GM23338 (cell line): Measurements from ENCODE around the gene RPL29. TPM values are rescaled to one million over a fixed set of nuclear protein-coding genes. Genes with fewer than 3 reads are reported as not detected.

Experiments
- ATAC-seq: fragments of 200-7000 bp; cut with Tn5 transposase; 3 replicates; pipeline ENCODE4 v1.9.1; 2020
- DNase-seq: peaks from one replicate; pipeline ENCODE4 v3.0.0-alpha.2; 2015; ENCODE audit warnings: low spot score
- H2AFZ ChIP-seq: fragments of 200-600 bp; sonication (generic); 2 replicates; pipeline ENCODE4 v1.8.0; 2016; ENCODE audit warnings: antibody characterized with exemption, mild to moderate bottlenecking, moderate library complexity
- H3F3A ChIP-seq: fragments of 200-600 bp; sonication (generic); replicated peaks from 2 replicates; pipeline ENCODE4 v1.8.0; 2017; ENCODE audit warnings: antibody characterized with exemption, mixed run types, low read depth
- H3K27ac ChIP-seq: fragments of 200-600 bp; sonication (generic); 2 replicates; pipeline ENCODE4 v1.6.1; 2016; ENCODE audit warnings: low read depth
- H3K27me3 ChIP-seq: fragments of 200-600 bp; sonication (generic); 2 replicates; pipeline ENCODE4 v1.8.0; 2016; ENCODE audit warnings: mild to moderate bottlenecking, mixed run types, moderate library complexity; ENCODE audit not compliant: insufficient read depth
- H3K36me3 ChIP-seq: fragments of 200-600 bp; sonication (generic); 2 replicates; pipeline ENCODE4 v1.8.0; 2016; ENCODE audit warnings: mild to moderate bottlenecking; ENCODE audit not compliant: insufficient read depth
- H3K4me1 ChIP-seq: fragments of 200-600 bp; sonication (generic); 2 replicates; pipeline ENCODE4 v1.8.0; 2016; ENCODE audit warnings: mild to moderate bottlenecking, moderate library complexity; ENCODE audit not compliant: insufficient read depth
- H3K4me2 ChIP-seq: fragments of 200-600 bp; sonication (generic); 2 replicates; pipeline ENCODE4 v1.7.1; 2017; ENCODE audit warnings: mixed run types
- H3K4me3 ChIP-seq: fragments of 200-600 bp; sonication (generic); 2 replicates; pipeline ENCODE4 v1.6.1; 2016; ENCODE audit warnings: mixed run types
- H3K79me2 ChIP-seq: fragments of 200-600 bp; sonication (generic); replicated peaks from 2 replicates; pipeline ENCODE4 v1.8.0; 2017; ENCODE audit warnings: mild to moderate bottlenecking; ENCODE audit not compliant: insufficient read depth
- H3K9me2 ChIP-seq: fragments of 200-600 bp; sonication (generic); 2 replicates; pipeline ENCODE4 v1.8.0; 2017; ENCODE audit not compliant: insufficient read depth
- H4K20me1 ChIP-seq: fragments of 200-600 bp; sonication (generic); replicated peaks from 2 replicates; pipeline ENCODE4 v1.8.0; 2017; ENCODE audit warnings: mild to moderate bottlenecking; ENCODE audit not compliant: insufficient read depth
- H3K27ac Mint-ChIP-seq: 2 replicates; pipeline ENCODE4 v1.8.0; 2020; ENCODE audit warnings: inconsistent platforms, mild to moderate bottlenecking, moderate library complexity, mixed read lengths
- H3K27me3 Mint-ChIP-seq: 3 replicates; pipeline ENCODE4 v1.8.0; 2022; ENCODE audit warnings: low read depth, mild to moderate bottlenecking, moderate library complexity, mixed read lengths, inconsistent platforms; ENCODE audit not compliant: insufficient read depth, poor library complexity
- H3K36me3 Mint-ChIP-seq: 3 replicates; pipeline ENCODE4 v1.8.0; 2021; ENCODE audit warnings: low read depth, mild to moderate bottlenecking, inconsistent platforms, moderate library complexity, mixed read lengths
- H3K4me1 Mint-ChIP-seq: 3 replicates; pipeline ENCODE4 v1.8.0; 2020; ENCODE audit warnings: mild to moderate bottlenecking, inconsistent platforms, mixed read lengths
- H3K4me3 Mint-ChIP-seq: 3 replicates; pipeline ENCODE4 v1.8.0; 2021; ENCODE audit warnings: moderate library complexity, mild to moderate bottlenecking, inconsistent platforms, mixed read lengths
- H3K9me3 Mint-ChIP-seq: 3 replicates; pipeline ENCODE4 v1.8.0; 2020; ENCODE audit warnings: moderate library complexity, mild to moderate bottlenecking, inconsistent platforms, mixed read lengths
- CREB1 ChIP-seq: fragments of 250-450 bp; sonication (Bioruptor Pico); IDR thresholded peaks from 2 replicates; pipeline ENCODE4 v1.5.0; 2020; ENCODE audit warnings: low read depth, mild to moderate bottlenecking, moderate library complexity
- CTCF ChIP-seq, 2 experiments: fragments of 200-600 bp in 1 of 2; sonication (generic) in 1 of 2; conservative IDR thresholded peaks; 2 replicates each; pipeline versions ENCODE4 v1.5.1 to v1.6.1; 2016 to 2017; ENCODE audit warnings: antibody characterized with exemption in 2 of 2, low read depth in 2 of 2, mild to moderate bottlenecking in 2 of 2, moderate library complexity in 1 of 2
- ETS1 ChIP-seq: IDR thresholded peaks from 2 replicates; pipeline ENCODE4 v1.6.1; 2016; ENCODE audit warnings: antibody characterized with exemption
- EZH2 ChIP-seq: fragments of 200-600 bp; sonication (generic); IDR thresholded peaks from one replicate; pipeline ENCODE4 v1.8.0; 2017; ENCODE audit warnings: antibody characterized with exemption, mild to moderate bottlenecking, low read depth; ENCODE audit not compliant: unreplicated experiment
- EZH2phosphoT487 ChIP-seq: fragments of 200-600 bp; sonication (generic); IDR thresholded peaks from one replicate; pipeline ENCODE4 v1.8.1; 2018; ENCODE audit warnings: antibody characterized with exemption; ENCODE audit not compliant: unreplicated experiment
- JUNB ChIP-seq: IDR thresholded peaks from one replicate; pipeline ENCODE4 v1.6.1; 2016; ENCODE audit warnings: antibody characterized with exemption; ENCODE audit not compliant: unreplicated experiment
- NANOG ChIP-seq: IDR thresholded peaks from 2 replicates; pipeline ENCODE4 v1.6.1; 2016; ENCODE audit warnings: antibody characterized with exemption, borderline replicate concordance
- POLR2AphosphoS5 ChIP-seq: IDR thresholded peaks from 2 replicates; pipeline ENCODE4 v1.6.1; 2016; ENCODE audit warnings: antibody characterized with exemption, low read depth
- REST ChIP-seq: IDR thresholded peaks from one replicate; pipeline ENCODE4 v1.6.1; 2018; ENCODE audit warnings: antibody characterized with exemption; ENCODE audit not compliant: unreplicated experiment
- STAT1 ChIP-seq: IDR thresholded peaks from one replicate; pipeline ENCODE4 v1.6.1; 2016; ENCODE audit warnings: antibody characterized with exemption; ENCODE audit not compliant: unreplicated experiment
- ZNF114 ChIP-seq: fragments of 250-450 bp; sonication (Bioruptor Pico); IDR thresholded peaks from 2 replicates; pipeline ENCODE4 v1.5.0; 2020; ENCODE audit warnings: mild to moderate bottlenecking, moderate library complexity
- ZNF331 ChIP-seq: fragments of 250-450 bp; sonication (Bioruptor Pico); IDR thresholded peaks from 2 replicates; pipeline ENCODE4 v1.5.0; 2020; ENCODE audit warnings: low read depth, mild to moderate bottlenecking, moderate library complexity
- polyA plus RNA-seq: library from polyadenylated mRNA; unstranded; fragments of >200 nt; fragmentation: Nextera tagmentation; extraction: Ambion mirVana; gene quantifications from 2 replicates; pipeline ENCODE4 v1.2.1, GENCODE V29; 2016
- total RNA-seq: library from RNA; depleted of rRNA; stranded (reverse); fragments of >200 nt; shearing (Covaris generic); gene quantifications from 2 replicates; pipeline ENCODE4 v1.2.3, GENCODE V29; 2014
- TF ChIP-seq, protein P1 (sequence below): fragments of 250-450 bp; sonication (Bioruptor Pico); IDR thresholded peaks from 2 replicates; pipeline ENCODE4 v1.5.0; 2020; ENCODE audit warnings: mild to moderate bottlenecking, moderate library complexity

RPL29 gene
- total and polyA plus RNA-seq, 2 experiments from 2014 or later = 1,471 to 1,864 TPM

GRCh38 chr3:51966922-51967383 is 28.7 kb downstream of the RPL29 start:
- H3K9me3 Mint-ChIP-seq = no peaks in the 10 kb centered on the region; the same call in 2 of the 3 replicates
- H3K27me3 Mint-ChIP-seq = peaks cover 28% of the 10 kb centered on the region
- Histone ChIP-seq H3K27me3 (peaks cover 9% of the 10 kb centered on the region; the same call in 1 of the 2 replicates), H2AFZ (no peak overlapping the region), H3K79me2 (no peaks in the 10 kb centered on the region), H3K9me2 (no peaks in the 10 kb centered on the region), H3K27ac (no peak overlapping the region), H3K4me3 (peak overlapping the region; percentile 62), H3K4me2 (peak overlapping the region; percentile 85), H4K20me1 (no peaks in the 10 kb centered on the region), H3K36me3 (no peaks in the 10 kb centered on the region), H3K4me1 (peaks cover 37% of the 10 kb centered on the region), H3F3A (peaks cover 13% of the 10 kb centered on the region; the same call in 1 of the 2 replicates)
- peaks cover 7% of the 10 kb centered on the region; the same call in 2 of the 3 replicates for H3K36me3 Mint-ChIP-seq
- peak overlapping the region; percentile 79 for H3K4me3 Mint-ChIP-seq
- peaks cover 57% of the 10 kb centered on the region for H3K4me1 Mint-ChIP-seq
- DNase-seq (no peak), ATAC-seq (no peak; the same call in 2 of the 3 replicates)
- TF ChIP-seq CREB1 (CRISPR knock-in tag) = no peak
- TF ChIP-seq NANOG = no peak
- no peak for TF ChIP-seq STAT1
- no peak for TF ChIP-seq JUNB
- TF ChIP-seq, protein P1, sequence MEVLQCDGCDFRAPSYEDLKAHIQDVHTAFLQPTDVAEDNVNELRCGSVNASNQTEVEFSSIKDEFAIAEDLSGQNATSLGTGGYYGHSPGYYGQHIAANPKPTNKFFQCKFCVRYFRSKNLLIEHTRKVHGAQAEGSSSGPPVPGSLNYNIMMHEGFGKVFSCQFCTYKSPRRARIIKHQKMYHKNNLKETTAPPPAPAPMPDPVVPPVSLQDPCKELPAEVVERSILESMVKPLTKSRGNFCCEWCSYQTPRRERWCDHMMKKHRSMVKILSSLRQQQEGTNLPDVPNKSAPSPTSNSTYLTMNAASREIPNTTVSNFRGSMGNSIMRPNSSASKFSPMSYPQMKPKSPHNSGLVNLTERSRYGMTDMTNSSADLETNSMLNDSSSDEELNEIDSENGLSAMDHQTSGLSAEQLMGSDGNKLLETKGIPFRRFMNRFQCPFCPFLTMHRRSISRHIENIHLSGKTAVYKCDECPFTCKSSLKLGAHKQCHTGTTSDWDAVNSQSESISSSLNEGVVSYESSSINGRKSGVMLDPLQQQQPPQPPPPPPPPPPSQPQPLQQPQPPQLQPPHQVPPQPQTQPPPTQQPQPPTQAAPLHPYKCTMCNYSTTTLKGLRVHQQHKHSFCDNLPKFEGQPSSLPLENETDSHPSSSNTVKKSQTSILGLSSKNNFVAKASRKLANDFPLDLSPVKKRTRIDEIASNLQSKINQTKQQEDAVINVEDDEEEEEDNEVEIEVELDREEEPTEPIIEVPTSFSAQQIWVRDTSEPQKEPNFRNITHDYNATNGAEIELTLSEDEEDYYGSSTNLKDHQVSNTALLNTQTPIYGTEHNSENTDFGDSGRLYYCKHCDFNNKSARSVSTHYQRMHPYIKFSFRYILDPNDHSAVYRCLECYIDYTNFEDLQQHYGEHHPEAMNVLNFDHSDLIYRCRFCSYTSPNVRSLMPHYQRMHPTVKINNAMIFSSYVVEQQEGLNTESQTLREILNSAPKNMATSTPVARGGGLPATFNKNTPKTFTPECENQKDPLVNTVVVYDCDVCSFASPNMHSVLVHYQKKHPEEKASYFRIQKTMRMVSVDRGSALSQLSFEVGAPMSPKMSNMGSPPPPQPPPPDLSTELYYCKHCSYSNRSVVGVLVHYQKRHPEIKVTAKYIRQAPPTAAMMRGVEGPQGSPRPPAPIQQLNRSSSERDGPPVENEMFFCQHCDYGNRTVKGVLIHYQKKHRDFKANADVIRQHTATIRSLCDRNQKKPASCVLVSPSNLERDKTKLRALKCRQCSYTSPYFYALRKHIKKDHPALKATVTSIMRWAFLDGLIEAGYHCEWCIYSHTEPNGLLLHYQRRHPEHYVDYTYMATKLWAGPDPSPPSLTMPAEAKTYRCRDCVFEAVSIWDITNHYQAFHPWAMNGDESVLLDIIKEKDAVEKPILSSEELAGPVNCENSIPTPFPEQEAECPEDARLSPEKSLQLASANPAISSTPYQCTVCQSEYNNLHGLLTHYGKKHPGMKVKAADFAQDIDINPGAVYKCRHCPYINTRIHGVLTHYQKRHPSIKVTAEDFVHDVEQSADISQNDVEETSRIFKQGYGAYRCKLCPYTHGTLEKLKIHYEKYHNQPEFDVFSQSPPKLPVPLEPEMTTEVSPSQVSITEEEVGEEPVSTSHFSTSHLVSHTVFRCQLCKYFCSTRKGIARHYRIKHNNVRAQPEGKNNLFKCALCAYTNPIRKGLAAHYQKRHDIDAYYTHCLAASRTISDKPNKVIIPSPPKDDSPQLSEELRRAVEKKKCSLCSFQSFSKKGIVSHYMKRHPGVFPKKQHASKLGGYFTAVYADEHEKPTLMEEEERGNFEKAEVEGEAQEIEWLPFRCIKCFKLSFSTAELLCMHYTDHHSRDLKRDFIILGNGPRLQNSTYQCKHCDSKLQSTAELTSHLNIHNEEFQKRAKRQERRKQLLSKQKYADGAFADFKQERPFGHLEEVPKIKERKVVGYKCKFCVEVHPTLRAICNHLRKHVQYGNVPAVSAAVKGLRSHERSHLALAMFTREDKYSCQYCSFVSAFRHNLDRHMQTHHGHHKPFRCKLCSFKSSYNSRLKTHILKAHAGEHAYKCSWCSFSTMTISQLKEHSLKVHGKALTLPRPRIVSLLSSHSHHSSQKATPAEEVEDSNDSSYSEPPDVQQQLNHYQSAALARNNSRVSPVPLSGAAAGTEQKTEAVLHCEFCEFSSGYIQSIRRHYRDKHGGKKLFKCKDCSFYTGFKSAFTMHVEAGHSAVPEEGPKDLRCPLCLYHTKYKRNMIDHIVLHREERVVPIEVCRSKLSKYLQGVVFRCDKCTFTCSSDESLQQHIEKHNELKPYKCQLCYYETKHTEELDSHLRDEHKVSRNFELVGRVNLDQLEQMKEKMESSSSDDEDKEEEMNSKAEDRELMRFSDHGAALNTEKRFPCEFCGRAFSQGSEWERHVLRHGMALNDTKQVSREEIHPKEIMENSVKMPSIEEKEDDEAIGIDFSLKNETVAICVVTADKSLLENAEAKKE = no peak
- no peak for TF ChIP-seq ZNF331 (CRISPR knock-in tag)
- TF ChIP-seq POLR2AphosphoS5 = no peak
- TF ChIP-seq ZNF114 (CRISPR knock-in tag) = no peak
- TF ChIP-seq REST = no peak
- TF ChIP-seq EZH2 = no peak
- TF ChIP-seq CTCF (conservative IDR thresholded peaks at IDR 0.05; ENCODE audit: low read depth in 2 of 2) = no peak
- no peak for TF ChIP-seq ETS1
- TF ChIP-seq EZH2phosphoT487 = no peak
- H3K27ac Mint-ChIP-seq = no peak overlapping the region
